ENCODE measurements around the gene C1orf52.

The C1orf52 gene

GRCh38 chr1:85208488-85208887 is 51.0 kb downstream of the C1orf52 start:
- Histone ChIP-seq H3K27me3 (replicated peaks; ENCODE audit: insufficient read depth, low read length) (no peaks in the 10 kb centered on the region), H4K20me1 (ENCODE audit: insufficient read depth, low read length) (no peaks in the 10 kb centered on the region), H3K9me3 (replicated peaks; ENCODE audit: insufficient read depth, low read length) (no peaks in the 10 kb centered on the region)

GRCh38 chr1:85203573-85204171 is 55.8 kb downstream of the C1orf52 start:
- Histone ChIP-seq H2AFZ (ENCODE audit: low read length) (no peak overlapping the region), H4K20me1 (ENCODE audit: insufficient read depth, low read length) (no peaks in the 10 kb centered on the region), H3K27me3 (replicated peaks; ENCODE audit: insufficient read depth, low read length) (no peaks in the 10 kb centered on the region), H3K27ac (ENCODE audit: low read length) (no peak overlapping the region), H3K4me2 (ENCODE audit: low read depth, low read length) (no peak overlapping the region), H3F3A (ENCODE audit: insufficient read depth, low read length) (no peaks in the 10 kb centered on the region; the same call in 1 of the 2 replicates), H3K4me1 (ENCODE audit: low read length) (peaks cover 6% of the 10 kb centered on the region; the same call in 1 of the 2 replicates), H3K79me2 (ENCODE audit: low read length) (peaks cover 18% of the 10 kb centered on the region), H3K4me3 (ENCODE audit: low read length) (no peak overlapping the region), H3K9me3 (replicated peaks; ENCODE audit: insufficient read depth, low read length) (no peaks in the 10 kb centered on the region), H3K36me3 (replicated peaks; ENCODE audit: insufficient read depth, low read length) (no peaks in the 10 kb centered on the region), H3K9me2 (replicated peaks; ENCODE audit: insufficient read depth, low read length) (no peaks in the 10 kb centered on the region), H3K9ac (ENCODE audit: low read length) (no peak overlapping the region)
- DNase-seq = no peak
- TF ChIP-seq EZH2phosphoT487 (IDR thresholded peaks at IDR 0.05; ENCODE audit: low read length) (no peak), EZH2 (optimal IDR thresholded peaks at IDR 0.05; ENCODE audit: low read depth, low read length) (no peak), CTCF (IDR thresholded peaks at IDR 0.05; ENCODE audit: low read length) (no peak)

More at GRCh38 chr1:85208488-85208887, 51.0 kb downstream of the C1orf52 start:
- TF ChIP-seq CTCF (IDR thresholded peaks at IDR 0.05; ENCODE audit: low read length) (no peak), EZH2phosphoT487 (IDR thresholded peaks at IDR 0.05; ENCODE audit: low read length) (no peak), EZH2 (optimal IDR thresholded peaks at IDR 0.05; ENCODE audit: low read depth, low read length) (no peak)
- H3K4me1 ChIP-seq (ENCODE audit: low read length) = no peaks in the 10 kb centered on the region
- H3F3A ChIP-seq (ENCODE audit: insufficient read depth, low read length) = no peaks in the 10 kb centered on the region
- H3K4me2 ChIP-seq (ENCODE audit: low read depth, low read length) = no peak overlapping the region
- H3K36me3 ChIP-seq (replicated peaks; ENCODE audit: insufficient read depth, low read length) = no peaks in the 10 kb centered on the region
- H3K4me3 ChIP-seq (ENCODE audit: low read length) = no peak overlapping the region
- no peak overlapping the region for H3K27ac ChIP-seq (ENCODE audit: low read length)
- no peaks in the 10 kb centered on the region for H3K79me2 ChIP-seq (ENCODE audit: low read length)
- no peak overlapping the region for H2AFZ ChIP-seq (ENCODE audit: low read length)
- no peak overlapping the region for H3K9ac ChIP-seq (ENCODE audit: low read length)
- H3K9me2 ChIP-seq (replicated peaks; ENCODE audit: insufficient read depth, low read length) = no peaks in the 10 kb centered on the region
- DNase-seq = no peak

- Histone ChIP-seq H3K79me2 (ENCODE audit: low read length) (peaks cover 23% of the 10 kb centered on the region), H3K9ac (ENCODE audit: low read length) (no peak overlapping the region), H3K4me1 (ENCODE audit: low read length) (peaks cover 6% of the 10 kb centered on the region; the same call in 1 of the 2 replicates), H3K9me3 (replicated peaks; ENCODE audit: insufficient read depth, low read length) (no peaks in the 10 kb centered on the region), H3K36me3 (replicated peaks; ENCODE audit: insufficient read depth, low read length) (no peaks in the 10 kb centered on the region), H3K27me3 (replicated peaks; ENCODE audit: insufficient read depth, low read length) (no peaks in the 10 kb centered on the region), H2AFZ (ENCODE audit: low read length) (no peak overlapping the region), H3F3A (ENCODE audit: insufficient read depth, low read length) (no peaks in the 10 kb centered on the region; the same call in 1 of the 2 replicates), H3K9me2 (replicated peaks; ENCODE audit: insufficient read depth, low read length) (no peaks in the 10 kb centered on the region), H3K4me3 (ENCODE audit: low read length) (no peak overlapping the region), H3K4me2 (ENCODE audit: low read depth, low read length) (0 out of 2 replicates have a peak overlapping the region, but pooled peaks have one; percentile 77), H3K27ac (ENCODE audit: low read length) (no peak overlapping the region), H4K20me1 (ENCODE audit: insufficient read depth, low read length) (no peaks in the 10 kb centered on the region)
- no peak for DNase-seq
- TF ChIP-seq EZH2phosphoT487 (IDR thresholded peaks at IDR 0.05; ENCODE audit: low read length) (no peak), CTCF (IDR thresholded peaks at IDR 0.05; ENCODE audit: low read length) (no peak), EZH2 (optimal IDR thresholded peaks at IDR 0.05; ENCODE audit: low read depth, low read length) (no peak)
These were observed 56.6 kb downstream of the C1orf52 start for GRCh38 chr1:85202864-85203255.
